GM10266 (cell line): ENCODE measurements around the gene ZNF75A.

Experiments
- DNase-seq: peaks from one replicate; pipeline ENCODE4 v3.0.0; 2012; ENCODE audit errors: extremely low spot score
- TF ChIP-seq, protein P1 (sequence below): IDR thresholded peaks from 2 replicates; pipeline ENCODE4 v1.5.1; 2012; ENCODE audit warnings: mild to moderate bottlenecking, low read depth; ENCODE audit not compliant: control insufficient read depth, insufficient read depth; ENCODE audit errors: missing control alignments

ZNF75A gene

DNA sequence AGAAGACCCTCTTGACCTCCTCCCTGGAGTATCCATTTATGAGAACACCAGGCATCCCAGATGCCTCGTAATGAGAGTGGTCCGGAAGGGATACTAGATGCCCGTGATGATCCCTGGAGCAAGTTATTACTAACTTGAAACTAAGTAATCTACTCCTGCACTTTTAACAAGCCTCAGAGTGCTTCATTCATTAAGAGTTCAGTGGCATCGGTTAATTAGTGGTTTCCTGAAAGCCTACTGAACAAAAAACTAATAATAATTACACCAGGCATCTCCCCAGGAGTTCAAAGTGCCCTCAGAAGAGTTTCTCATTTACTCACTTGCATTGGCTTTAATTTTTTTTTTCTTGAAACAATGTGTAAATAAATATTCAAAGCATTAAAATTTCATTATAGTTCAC is 22.2 kb downstream of the ZNF75A start:
- TF ChIP-seq, protein P1, sequence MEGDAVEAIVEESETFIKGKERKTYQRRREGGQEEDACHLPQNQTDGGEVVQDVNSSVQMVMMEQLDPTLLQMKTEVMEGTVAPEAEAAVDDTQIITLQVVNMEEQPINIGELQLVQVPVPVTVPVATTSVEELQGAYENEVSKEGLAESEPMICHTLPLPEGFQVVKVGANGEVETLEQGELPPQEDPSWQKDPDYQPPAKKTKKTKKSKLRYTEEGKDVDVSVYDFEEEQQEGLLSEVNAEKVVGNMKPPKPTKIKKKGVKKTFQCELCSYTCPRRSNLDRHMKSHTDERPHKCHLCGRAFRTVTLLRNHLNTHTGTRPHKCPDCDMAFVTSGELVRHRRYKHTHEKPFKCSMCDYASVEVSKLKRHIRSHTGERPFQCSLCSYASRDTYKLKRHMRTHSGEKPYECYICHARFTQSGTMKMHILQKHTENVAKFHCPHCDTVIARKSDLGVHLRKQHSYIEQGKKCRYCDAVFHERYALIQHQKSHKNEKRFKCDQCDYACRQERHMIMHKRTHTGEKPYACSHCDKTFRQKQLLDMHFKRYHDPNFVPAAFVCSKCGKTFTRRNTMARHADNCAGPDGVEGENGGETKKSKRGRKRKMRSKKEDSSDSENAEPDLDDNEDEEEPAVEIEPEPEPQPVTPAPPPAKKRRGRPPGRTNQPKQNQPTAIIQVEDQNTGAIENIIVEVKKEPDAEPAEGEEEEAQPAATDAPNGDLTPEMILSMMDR: no peak
- no peak for DNase-seq

DNA sequence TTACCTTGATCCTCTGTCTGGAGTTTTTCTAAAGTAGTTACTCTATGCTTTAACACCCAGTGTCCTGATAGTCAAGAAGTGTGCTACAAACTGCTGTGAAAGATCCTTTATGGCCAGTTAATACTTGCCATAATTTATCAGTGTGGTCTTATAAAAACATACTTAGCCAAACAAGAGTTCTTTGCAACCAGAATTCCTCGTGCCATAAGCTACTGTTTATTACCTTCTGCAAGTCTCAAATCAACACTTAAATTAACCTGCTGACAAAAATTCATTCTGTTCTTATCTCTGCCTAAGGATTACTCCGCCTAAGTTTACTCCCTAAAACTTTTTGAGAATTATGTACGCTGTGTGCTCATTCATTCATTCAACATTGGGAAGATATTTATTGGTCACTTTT is 22.8 kb downstream of the ZNF75A start:
- DNase-seq: no peak

DNA sequence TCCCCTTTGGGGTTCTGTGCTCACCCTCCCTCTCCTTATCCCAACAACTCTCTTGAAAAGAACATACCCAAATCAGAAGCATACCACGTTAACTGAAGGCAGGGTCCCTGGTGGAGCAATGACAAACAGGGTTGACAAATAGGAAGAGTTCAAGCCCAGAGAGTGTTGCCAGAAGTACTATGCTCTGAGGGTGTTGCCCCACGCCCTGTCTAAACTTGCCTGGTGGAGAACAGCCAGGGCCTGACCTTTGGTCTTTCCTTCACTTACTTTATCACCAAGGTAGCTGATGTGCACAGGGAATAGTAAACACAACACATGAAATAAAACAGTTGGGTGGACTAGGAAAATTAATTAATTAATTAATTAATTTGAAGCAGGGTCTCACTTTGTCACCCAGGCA is 23.3 kb downstream of the ZNF75A start:
- no peak for DNase-seq
- TF ChIP-seq, protein P1: no peak

More for the DNA sequence above, 22.8 kb downstream of the ZNF75A start:
- TF ChIP-seq, protein P1: no peak

DNA sequence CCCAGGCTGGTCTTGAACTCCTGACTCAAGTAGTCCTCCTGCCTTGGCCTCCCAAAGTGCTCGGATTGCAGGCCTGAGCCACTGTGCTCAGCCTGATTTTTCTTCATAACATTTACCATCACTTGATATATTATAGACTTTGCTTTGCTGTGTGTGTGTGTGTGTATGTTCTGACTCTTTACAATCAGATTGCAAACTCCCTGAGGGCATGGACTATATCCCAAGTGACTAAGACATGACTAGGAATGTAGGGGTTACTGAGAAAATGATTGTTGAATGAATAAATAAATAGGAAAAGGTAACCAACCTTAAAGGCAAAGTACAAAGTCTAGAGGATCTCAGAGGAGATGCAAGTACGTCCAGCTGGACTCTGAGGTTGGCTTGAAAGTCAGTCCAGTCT is 40.7 kb downstream of the ZNF75A start:
- TF ChIP-seq, protein P1: no peak
- no peak for DNase-seq

DNA sequence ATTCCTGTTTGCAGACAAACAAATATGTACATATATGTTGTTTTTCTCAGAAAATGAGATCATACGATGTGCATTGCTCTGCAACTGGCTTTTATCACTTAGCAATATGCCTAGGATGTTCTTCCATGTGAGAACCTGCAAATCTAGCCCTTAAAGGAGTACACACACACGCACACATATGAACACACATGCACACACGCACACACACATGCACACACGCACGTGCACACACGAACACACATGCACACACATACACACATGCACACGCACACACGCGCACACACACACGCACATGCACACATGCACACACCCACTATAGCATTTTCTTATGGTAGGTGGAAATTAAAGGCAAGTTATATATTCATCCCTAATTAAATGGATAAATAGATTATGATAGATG is 42.3 kb downstream of the ZNF75A start:
- DNase-seq: no peak
- TF ChIP-seq, protein P1: no peak

DNA sequence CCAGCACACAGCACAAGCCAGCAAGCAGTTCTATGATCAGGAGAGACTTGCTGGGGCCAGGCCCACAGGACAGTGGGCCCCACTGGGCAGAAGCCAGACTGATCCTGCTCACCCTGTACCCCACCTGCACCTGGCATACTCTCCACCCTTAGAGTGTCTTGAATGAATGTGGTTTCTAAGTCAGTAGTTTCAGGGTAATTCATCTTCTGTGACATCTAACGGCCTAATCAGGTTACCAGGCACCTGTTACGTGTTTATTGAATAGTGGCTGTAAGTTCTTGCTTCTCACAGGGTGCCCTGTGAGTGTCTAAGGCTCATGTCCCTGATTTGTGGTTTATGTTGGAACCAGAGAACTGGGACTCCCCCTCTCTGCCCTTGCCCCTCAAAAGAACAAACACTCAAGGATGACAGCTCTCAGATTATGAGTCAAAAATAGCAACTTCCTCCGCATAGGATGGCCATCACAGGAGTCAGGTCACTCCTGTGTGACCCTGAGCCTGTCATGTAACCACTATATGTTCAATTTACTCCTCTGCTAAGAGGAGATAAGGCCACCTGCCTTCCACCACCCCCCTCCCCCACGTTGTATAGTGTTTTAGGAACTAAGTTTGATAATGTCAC is 43.4 kb downstream of the ZNF75A start:
- DNase-seq: no peak
- TF ChIP-seq, protein P1: no peak

DNA sequence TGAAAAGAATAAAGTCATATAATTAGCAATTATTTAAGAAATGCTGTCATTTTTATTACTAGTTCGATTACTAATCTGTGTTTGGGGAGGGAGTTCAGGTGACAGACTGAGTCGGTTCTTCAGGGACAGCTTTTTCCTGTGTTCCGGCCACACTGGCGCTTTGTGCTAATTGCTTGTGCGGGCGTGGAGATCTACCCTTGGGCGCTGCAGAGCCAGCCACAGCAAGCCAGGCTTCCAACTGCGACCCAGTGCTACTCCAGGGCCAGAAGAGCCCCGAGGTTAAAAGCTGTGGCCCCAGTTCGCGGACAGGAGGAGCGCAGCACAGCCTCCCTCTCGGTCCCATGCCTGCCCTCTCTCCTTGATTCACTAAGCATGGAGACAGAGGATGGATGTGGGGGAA is 43.9 kb downstream of the ZNF75A start:
- DNase-seq: no peak
- TF ChIP-seq, protein P1: no peak
